Measurements from ENCODE around the gene BOLA2B. TPM values are rescaled to one million over a fixed set of nuclear protein-coding genes. Genes with fewer than 3 reads are reported as not detected.
A peak's percentile ranks its signal among the peaks of the same experiment; 100 is the strongest.

The BOLA2B gene
- total and polyA plus RNA-seq, 2 experiments from 2014 or later: 350 to 659 TPM

GRCh38 chr16:30186782-30187555 is 6.5 kb downstream of the BOLA2B start:
- Histone ChIP-seq H3K4me2 (no peak overlapping the region), H3K79me2 (replicated peaks; ENCODE audit: insufficient read depth) (no peaks in the 10 kb centered on the region), H3K27me3 (ENCODE audit: insufficient read depth) (peaks cover 7% of the 10 kb centered on the region; the same call in 1 of the 2 replicates), H2AFZ (no peak overlapping the region), H3K4me1 (ENCODE audit: insufficient read depth) (peaks cover 4% of the 10 kb centered on the region; the same call in 1 of the 2 replicates), H4K20me1 (replicated peaks; ENCODE audit: insufficient read depth) (no peaks in the 10 kb centered on the region), H3K36me3 (ENCODE audit: insufficient read depth) (no peaks in the 10 kb centered on the region), H3K4me3 (no peak overlapping the region), H3K27ac (ENCODE audit: low read depth) (no peak overlapping the region), H3K9me2 (ENCODE audit: insufficient read depth) (no peaks in the 10 kb centered on the region), H3F3A (replicated peaks; ENCODE audit: low read depth) (0 out of 2 replicates have a peak, but pooled peaks cover 5% of the 10 kb centered on the region)
- peak; percentile 85 for DNase-seq (ENCODE audit: low spot score)
- Mint-ChIP-seq H3K4me1 (peaks cover 15% of the 10 kb centered on the region; the same call in 2 of the 3 replicates), H3K9me3 (no peaks in the 10 kb centered on the region), H3K36me3 (ENCODE audit: low read depth) (no peaks in the 10 kb centered on the region), H3K27ac (peak overlapping the region; percentile 82; the same call in 1 of the 2 replicates), H3K4me3 (no peak overlapping the region), H3K27me3 (ENCODE audit: insufficient read depth, low read depth, poor library complexity) (peaks cover 11% of the 10 kb centered on the region)
- ATAC-seq: peak; percentile 60
- TF ChIP-seq CREB1 (CRISPR knock-in tag; IDR thresholded peaks at IDR 0.05; ENCODE audit: low read depth): 0 out of 2 replicates have a peak, but pooled peaks have one; percentile 18
- TF ChIP-seq JUNB (IDR thresholded peaks at IDR 0.05; ENCODE audit: unreplicated experiment): no peak
- TF ChIP-seq POLR2AphosphoS5 (IDR thresholded peaks at IDR 0.05; ENCODE audit: low read depth): peak; percentile 13; the same call in 1 of the 2 replicates
- TF ChIP-seq NANOG (IDR thresholded peaks at IDR 0.05; ENCODE audit: borderline replicate concordance): no peak
- no peak for TF ChIP-seq ZNF331 (CRISPR knock-in tag; IDR thresholded peaks at IDR 0.05; ENCODE audit: low read depth)
- no peak for TF ChIP-seq ZNF114 (CRISPR knock-in tag; IDR thresholded peaks at IDR 0.05)
- no peak for TF ChIP-seq ZNF462 (CRISPR knock-in tag; IDR thresholded peaks at IDR 0.05)
- peak; percentile 77 to 92 for TF ChIP-seq CTCF (conservative IDR thresholded peaks at IDR 0.05; ENCODE audit: low read depth in 2 of 2)
- no peak for TF ChIP-seq STAT1 (IDR thresholded peaks at IDR 0.05; ENCODE audit: unreplicated experiment)
- TF ChIP-seq EZH2 (IDR thresholded peaks at IDR 0.05; ENCODE audit: low read depth, unreplicated experiment): no peak
- no peak for TF ChIP-seq EZH2phosphoT487 (IDR thresholded peaks at IDR 0.05; ENCODE audit: unreplicated experiment)
- no peak for TF ChIP-seq REST (IDR thresholded peaks at IDR 0.05; ENCODE audit: unreplicated experiment)
- TF ChIP-seq ETS1 (IDR thresholded peaks at IDR 0.05): no peak

All from GM23338 (cell line).